Stimulated activated CD8-positive, alpha-beta memory T cell treated with anti-CD3 and anti-CD28 coated beads, Interleukin-12 subunit alpha, Interleukin-12 subunit beta, amount 100 ng/mL, for 24 hours (primary cell): Measurements from ENCODE around the gene MME.

ENCODE experiments used
- DNase-seq: peaks from one replicate; pipeline ENCODE4 v3.0.0-alpha.2; 2020; ENCODE audit errors: extremely low read depth

Gene MME

GRCh38 chr3:155147588-155147987 is 67.5 kb downstream of the MME start:
- DNase-seq: no peak

- no peak for DNase-seq
Measured at GRCh38 chr3:155149494-155149893, 69.4 kb downstream of the MME start.

- no peak for DNase-seq
Measured at GRCh38 chr3:155153242-155154186, 73.4 kb downstream of the MME start.

- DNase-seq: no peak
Measured at GRCh38 chr3:155154255-155154654, 74.1 kb downstream of the MME start.

DNA sequence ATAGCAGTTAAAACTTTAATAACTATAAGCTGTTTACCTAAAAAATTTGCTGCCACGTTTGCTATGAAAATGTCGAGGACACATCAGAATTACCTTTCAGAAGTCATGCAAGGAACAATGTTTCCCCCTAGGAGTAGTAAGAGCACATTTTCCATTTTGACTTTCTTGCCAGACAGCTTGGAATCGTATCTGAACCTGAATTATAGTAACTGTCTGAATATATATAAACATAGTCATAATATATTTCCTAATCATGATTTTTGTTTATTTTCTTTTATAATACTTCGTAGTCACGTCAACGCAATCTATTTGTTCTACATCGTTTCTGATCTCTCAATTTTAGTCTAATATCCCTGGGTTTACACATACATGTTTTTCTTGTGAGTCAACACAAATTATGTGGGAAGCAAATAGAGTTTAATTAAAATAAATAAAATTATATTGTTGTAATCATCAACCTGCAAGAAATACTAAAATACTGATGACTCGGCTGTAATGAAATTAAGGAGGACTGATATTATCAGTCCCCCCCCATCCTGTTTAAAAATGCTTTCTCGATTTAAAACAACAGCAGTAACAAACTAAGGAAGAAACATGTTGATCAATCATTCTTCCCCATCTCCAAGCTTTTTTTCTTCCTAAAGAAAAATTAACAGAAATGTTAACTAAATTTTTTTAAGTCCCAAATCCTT is 78.4 kb downstream of the MME start:
- no peak for DNase-seq

DNA sequence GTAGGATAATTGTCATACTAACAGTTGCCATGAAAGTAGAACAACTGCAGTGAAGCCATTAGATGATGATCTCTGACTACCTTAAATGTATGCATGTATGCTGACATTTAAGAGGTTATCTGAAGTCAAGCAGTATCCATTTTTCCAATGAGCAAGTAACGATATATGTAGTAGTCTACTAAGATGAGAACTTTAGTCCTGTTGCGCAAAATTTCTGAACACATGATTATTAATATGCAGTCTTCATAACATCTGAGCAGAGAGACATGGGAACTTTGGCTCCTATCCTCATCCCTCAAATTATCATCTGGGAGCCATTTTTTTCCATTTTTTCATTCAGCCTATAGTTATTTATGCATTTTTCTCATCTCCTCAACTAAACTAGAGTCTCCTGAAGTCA is 79.2 kb downstream of the MME start:
- no peak for DNase-seq

DNA sequence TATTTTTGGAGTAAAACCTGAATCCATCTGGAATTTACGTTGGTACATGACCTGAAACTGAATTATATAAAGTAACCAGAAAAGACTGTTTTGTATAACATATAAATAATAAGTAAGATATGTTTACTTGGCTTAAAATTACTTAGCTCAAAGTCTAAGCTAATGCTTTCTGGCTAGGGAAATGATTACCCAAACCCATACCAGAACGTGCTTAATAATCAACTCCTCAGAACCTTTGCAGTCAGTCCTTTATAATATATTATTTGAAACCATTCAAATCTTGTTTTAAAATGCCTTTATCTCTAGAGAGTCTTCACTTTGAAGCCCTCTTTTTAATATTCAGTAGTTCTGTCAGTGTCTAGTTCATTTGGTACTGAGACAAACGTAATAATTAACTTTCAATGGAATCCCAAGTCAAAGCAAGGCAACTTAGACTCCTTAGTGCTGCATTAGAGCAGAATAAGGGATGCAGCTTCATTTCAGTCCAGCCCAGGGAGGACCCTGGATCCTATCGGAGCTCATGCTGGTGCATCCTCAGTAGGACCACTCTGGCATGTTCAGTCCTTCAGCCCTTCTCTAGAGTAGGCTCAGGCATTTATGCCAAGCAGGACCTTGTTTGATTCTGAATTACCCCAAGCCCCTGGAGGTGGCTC is 81.6 kb downstream of the MME start:
- no peak for DNase-seq

GRCh38 chr3:155164306-155164705 is 84.2 kb downstream of the MME start:
- DNase-seq: no peak

GRCh38 chr3:155166441-155166840 is 86.3 kb downstream of the MME start:
- DNase-seq: no peak

- DNase-seq: no peak
Measured at GRCh38 chr3:155169197-155169596, 89.1 kb downstream of the MME start.

- DNase-seq: no peak
Measured at GRCh38 chr3:155173771-155174170, 93.7 kb downstream of the MME start.

DNA sequence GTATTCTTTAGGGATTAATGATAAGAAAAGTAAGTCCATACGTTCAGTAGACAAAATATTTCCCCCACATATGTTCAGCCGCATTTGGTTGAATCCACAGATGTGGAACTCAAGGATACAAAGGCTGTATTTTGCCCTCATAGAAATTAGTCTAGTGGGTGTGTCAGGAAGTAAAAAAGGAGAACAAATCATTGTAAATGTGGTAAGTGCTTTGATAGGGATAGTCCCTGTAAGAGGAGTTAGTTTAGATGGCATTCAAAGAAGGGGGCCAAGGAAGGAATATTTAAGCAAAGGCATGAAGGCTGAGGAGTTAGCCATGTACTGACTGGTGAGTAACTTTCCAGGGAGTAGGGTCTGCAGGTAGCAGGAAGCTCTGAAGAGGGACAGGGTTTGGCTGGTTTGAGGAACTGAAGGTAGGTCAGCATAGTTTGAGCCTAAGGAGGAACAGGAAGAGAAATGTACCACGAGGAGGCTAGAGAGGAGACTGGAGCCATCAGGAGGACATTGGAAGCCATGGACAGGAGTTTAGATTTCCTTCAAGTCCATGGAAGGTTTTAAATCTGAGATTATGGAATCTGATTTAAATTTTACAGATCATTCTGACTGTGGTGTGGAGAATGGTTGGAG is 98.8 kb downstream of the MME start:
- no peak for DNase-seq

DNA sequence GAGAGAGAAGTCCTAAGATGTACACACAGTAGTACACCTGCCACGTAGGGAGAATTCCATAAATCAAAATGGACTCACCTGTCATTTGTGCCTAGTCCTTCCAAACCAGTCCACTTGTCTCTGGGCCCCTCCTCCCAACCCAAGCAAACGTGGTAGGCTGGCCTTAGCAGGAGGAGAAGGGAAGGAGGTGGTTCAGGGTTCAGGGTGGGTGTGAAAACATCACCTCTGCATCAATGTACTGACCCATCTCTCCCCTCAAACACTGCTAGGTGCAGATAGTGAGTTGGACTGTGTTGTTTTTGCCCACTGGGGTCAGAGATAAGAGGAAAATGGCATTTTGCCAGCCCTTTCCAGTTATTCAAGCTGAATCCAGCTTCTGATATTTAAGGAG is 99.3 kb downstream of the MME start:
- no peak for DNase-seq

DNA sequence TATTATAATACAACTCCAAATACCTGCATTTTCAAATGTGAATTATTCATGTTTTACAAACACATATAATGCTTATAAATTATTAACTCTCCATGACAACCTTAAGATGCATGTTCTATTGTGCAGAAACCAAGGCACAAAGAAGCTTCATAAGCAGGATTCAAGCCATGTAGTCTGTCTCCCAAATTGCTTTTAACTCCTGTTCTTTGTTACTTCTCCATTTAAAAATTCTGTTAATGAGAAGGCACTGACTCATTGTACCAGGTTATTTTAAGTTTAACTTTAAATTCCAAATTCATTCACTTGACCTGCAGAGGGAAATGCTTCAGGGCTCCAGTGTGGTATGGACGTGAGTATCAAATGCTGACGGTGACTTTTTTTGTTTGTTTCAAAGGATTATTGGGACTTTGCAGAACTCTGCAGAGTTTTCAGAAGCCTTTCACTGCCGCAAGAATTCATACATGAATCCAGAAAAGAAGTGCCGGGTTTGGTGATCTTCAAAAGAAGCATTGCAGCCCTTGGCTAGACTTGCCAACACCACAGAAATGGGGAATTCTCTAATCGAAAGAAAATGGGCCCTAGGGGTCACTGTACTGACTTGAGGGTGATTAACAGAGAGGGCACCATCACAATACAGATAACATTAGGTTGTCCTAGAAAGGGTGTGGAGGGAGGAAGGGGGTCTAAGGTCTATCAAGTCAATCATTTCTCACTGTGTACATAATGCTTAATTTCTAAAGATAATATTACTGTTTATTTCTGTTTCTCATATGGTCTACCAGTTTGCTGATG is 100.0 kb downstream of the MME start:
- no peak for DNase-seq

GRCh38 chr3:155182467-155182866 is 102.3 kb downstream of the MME start:
- DNase-seq: no peak

- DNase-seq: no peak
Measured at GRCh38 chr3:155184011-155184410, 103.9 kb downstream of the MME start.

GRCh38 chr3:155185631-155186071 is 105.5 kb downstream of the MME start:
- no peak for DNase-seq

DNA sequence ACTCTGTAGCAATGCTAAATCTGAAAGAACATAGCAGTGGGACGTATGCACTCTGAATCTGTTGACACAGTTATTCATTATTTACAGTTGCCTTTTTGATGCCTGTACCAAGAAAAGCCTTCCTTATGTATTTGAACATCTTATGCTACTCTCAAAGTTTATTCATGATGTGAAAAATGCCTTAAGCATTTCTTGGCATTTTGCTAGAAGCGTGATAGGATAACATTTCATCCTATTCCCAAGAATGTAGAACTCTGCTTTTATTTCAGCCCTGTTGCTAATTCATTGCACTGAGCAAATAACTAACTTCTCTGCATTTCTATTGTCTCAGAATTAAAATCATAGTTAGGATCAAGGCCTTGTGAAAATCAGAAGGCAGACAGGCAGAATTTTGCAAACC is 107.9 kb downstream of the MME start:
- DNase-seq: no peak

GRCh38 chr3:155189478-155189877 is 109.4 kb downstream of the MME start:
- no peak for DNase-seq

DNA sequence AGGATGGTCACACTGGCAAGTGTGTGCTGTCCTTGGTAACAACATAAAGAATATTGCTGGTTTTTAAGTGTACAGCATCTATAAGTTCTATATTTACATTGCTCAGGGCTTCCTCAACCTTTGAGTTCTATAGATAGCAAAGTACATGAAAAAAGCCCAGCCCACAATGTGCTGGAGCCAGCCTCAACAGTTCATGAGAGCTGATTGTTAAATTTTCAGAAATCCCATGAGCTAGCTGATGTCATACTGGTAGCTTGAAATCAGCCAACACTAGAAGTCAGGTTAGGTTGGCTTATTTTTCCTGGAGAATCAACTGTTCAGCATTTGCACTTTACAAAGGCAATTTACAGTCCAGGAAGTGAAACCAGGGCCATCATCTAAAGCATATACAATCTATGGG is 110.6 kb downstream of the MME start:
- no peak for DNase-seq
